Peyer's patch (tissue), 4 donors: Measurements from ENCODE around the gene TTYH3.

Source experiments
- CTCF ChIP-seq, 6 experiments: fragments of 450-650 bp in 4 of 6; fragments of 200-600 bp in 2 of 6; sonication (generic) in 1 of 6; IDR thresholded peaks; one replicate each; pipeline ENCODE4 v1.5.1; 2017 to 2019; ENCODE audit warnings: antibody characterized with exemption in 6 of 6, mild to moderate bottlenecking in 3 of 6, moderate library complexity in 1 of 6
- POLR2A ChIP-seq, 2 donors: fragments of 450-650 bp; IDR thresholded peaks; one replicate each; pipeline ENCODE4 v1.5.1; 2017; ENCODE audit warnings: antibody characterized with exemption in 2 of 2, mild to moderate bottlenecking in 2 of 2, moderate library complexity in 2 of 2

- no peak for TF ChIP-seq CTCF (IDR thresholded peaks at IDR 0.05)
- TF ChIP-seq POLR2A (IDR thresholded peaks at IDR 0.05): no peak
Measured at GRCh38 chr7:2680256-2680655, 48.5 kb downstream of the TTYH3 start.
